GM12891 (cell line): Measurements from ENCODE around the gene BCAR3.

Experiments
- POLR2A ChIP-seq: IDR thresholded peaks from 2 replicates; pipeline ENCODE4 v1.6.1; 2011; ENCODE audit warnings: low read depth, low read length, control low read depth
- POLR2AphosphoS5 ChIP-seq: IDR thresholded peaks from 2 replicates; pipeline ENCODE4 v1.6.1; 2011; ENCODE audit warnings: low read depth, low read length, control low read depth
- SPI1 ChIP-seq: IDR thresholded peaks from 2 replicates; pipeline ENCODE4 v1.6.1; 2011; ENCODE audit warnings: low read depth, low read length, control low read depth
- TAF1 ChIP-seq: IDR thresholded peaks from 2 replicates; pipeline ENCODE4 v1.6.1; 2011; ENCODE audit warnings: low read depth, low read length, control low read depth

- TF ChIP-seq POLR2A (no peak), TAF1 (no peak), SPI1 (no peak), POLR2AphosphoS5 (no peak)
Observed at GRCh38 chr1:93723110-93723509, 41.5 kb upstream of the BCAR3 start.
